HCT116 (cell line): ENCODE measurements around the gene AMBP. TPM values are rescaled to one million over a fixed set of nuclear protein-coding genes. Genes with fewer than 3 reads are reported as not detected.

Experiments used
- ATAC-seq: fragments of 200-7000 bp; cut with Tn5 transposase; 2 replicates; pipeline ENCODE4 v1.9.1; 2020; ENCODE audit warnings: mild to moderate bottlenecking, moderate library complexity
- BruUV-seq: library from RNA; stranded (reverse); fragments of 400-500 nt; replicated peaks from 2 replicates; lab custom pipeline; 2021; lab: Mats Ljungman, UMichigan
- CTCF ChIA-PET: fragments of 300-600 bp; sonication (Branson Sonifier 250); formaldehyde crosslinking; loops from one replicate; lab custom pipeline; 2021; ENCODE audit warnings: antibody characterized with exemption; lab: Charles Lee
- POLR2A ChIA-PET: fragments of 300-600, 350-600 bp; sonication (Branson Sonifier 250); formaldehyde crosslinking; loops from one replicate; lab custom pipeline; 2021; ENCODE audit warnings: antibody characterized with exemption; lab: Charles Lee
- RAD21 ChIA-PET, 2 experiments: fragments of 300-600 bp; sonication (Branson Sonifier 250); formaldehyde crosslinking; loops; one replicate each; lab custom pipeline; 2023; ENCODE audit warnings: low total read pairs in 2 of 2; ENCODE audit not compliant: uncharacterized antibody in 2 of 2, unreplicated experiment in 2 of 2, low non-redundant PET in 1 of 2; lab: Charles Lee
- DNase-seq: peaks from one replicate; pipeline ENCODE4 v3.0.0-alpha.2; 2010; ENCODE audit warnings: low read depth, low spot score
- H2AFZ ChIP-seq: fragments of 200-600 bp; shearing (Covaris generic), sonication (generic); 2 replicates; pipeline ENCODE4 v1.6.1; 2017; ENCODE audit warnings: low read depth, mixed run types, mixed read lengths, antibody characterized with exemption, low read length; ENCODE audit not compliant: poor library complexity, severe bottlenecking
- H3K27ac ChIP-seq: 2 replicates; pipeline ENCODE4 v1.5.1; 2012; ENCODE audit warnings: low read depth, low read length
- H3K27me3 ChIP-seq: fragments of 200-600 bp; sonication (generic); 2 replicates; pipeline ENCODE4 v1.6.1; 2016; ENCODE audit warnings: mixed run types, low read length, mixed read lengths; ENCODE audit not compliant: insufficient read depth
- H3K36me3 ChIP-seq, 2 experiments: fragments of 200-500 bp in 1 of 2; fragments of 200-600 bp in 1 of 2; sonication (Bioruptor generic) in 1 of 2; sonication (generic) in 1 of 2; 2 replicates each; pipeline versions ENCODE4 v1.5.1 to v1.6.1; 2014 to 2016; ENCODE audit warnings: low read length in 2 of 2, inconsistent platforms in 1 of 2, mixed read lengths in 1 of 2, mixed run types in 1 of 2; ENCODE audit not compliant: insufficient read depth in 2 of 2, control insufficient read depth in 1 of 2
- H3K4me1 ChIP-seq, 2 experiments: fragments of 200-600 bp in 1 of 2; sonication (generic) in 1 of 2; 2 replicates each; pipeline versions ENCODE4 v1.5.1 to v1.6.1; 2012 to 2017; ENCODE audit warnings: low read length in 2 of 2, inconsistent platforms in 1 of 2, mild to moderate bottlenecking in 1 of 2, mixed read lengths in 1 of 2, mixed run types in 1 of 2, moderate library complexity in 1 of 2; ENCODE audit not compliant: insufficient read depth in 2 of 2, control insufficient read depth in 1 of 2
- H3K4me2 ChIP-seq: fragments of 200-600 bp; sonication (generic); 2 replicates; pipeline ENCODE4 v1.6.1; 2017; ENCODE audit warnings: mixed run types, low read length, mixed read lengths
- H3K4me3 ChIP-seq, 2 experiments: fragments of 200-600 bp in 1 of 2; sonication (generic) in 1 of 2; replicated peaks in 1 of 2; 2 replicates each; pipeline ENCODE4 v1.5.1; 2011 to 2016; ENCODE audit warnings: low read length in 2 of 2, control low read depth in 1 of 2, low read depth in 1 of 2, mild to moderate bottlenecking in 1 of 2, mixed read lengths in 1 of 2, mixed run types in 1 of 2
- H3K79me2 ChIP-seq: fragments of 200-600 bp; sonication (generic); 2 replicates; pipeline ENCODE4 v1.6.1; 2017; ENCODE audit warnings: mild to moderate bottlenecking, mixed run types, low read length, moderate library complexity, mixed read lengths; ENCODE audit not compliant: insufficient read depth
- H3K9ac ChIP-seq: fragments of 200-600 bp; sonication (generic); 2 replicates; pipeline ENCODE4 v1.6.1; 2016; ENCODE audit warnings: low read length, mixed read lengths
- H3K9me2 ChIP-seq: fragments of 200-600 bp; sonication (generic), shearing (Covaris generic); 2 replicates; pipeline ENCODE4 v1.6.1; 2017; ENCODE audit warnings: mixed run types, mild to moderate bottlenecking, moderate library complexity; ENCODE audit not compliant: insufficient read depth
- H3K9me3 ChIP-seq, 2 experiments: fragments of 200-500 bp in 1 of 2; fragments of 200-600 bp in 1 of 2; sonication (Bioruptor generic) in 1 of 2; sonication (generic) in 1 of 2; 2 replicates each; pipeline ENCODE4 v1.6.1; 2014 to 2017; ENCODE audit warnings: low read length in 2 of 2, mixed read lengths in 2 of 2, inconsistent platforms in 1 of 2, low read depth in 1 of 2, mild to moderate bottlenecking in 1 of 2, mixed run types in 1 of 2, moderate library complexity in 1 of 2; ENCODE audit not compliant: control insufficient read depth in 1 of 2, insufficient read depth in 1 of 2
- H4K20me1 ChIP-seq: fragments of 200-600 bp; sonication (generic), shearing (Covaris generic); 2 replicates; pipeline ENCODE4 v1.6.1; 2017; ENCODE audit warnings: mixed run types, mild to moderate bottlenecking, moderate library complexity; ENCODE audit not compliant: insufficient read depth
- ATF3 ChIP-seq: IDR thresholded peaks from 2 replicates; pipeline ENCODE4 v1.6.1; 2012
- CBX3 ChIP-seq: IDR thresholded peaks from 2 replicates; pipeline ENCODE4 v1.6.1; 2012; ENCODE audit warnings: low read depth
- CEBPB ChIP-seq: IDR thresholded peaks from 2 replicates; pipeline ENCODE4 v1.6.1; 2012; ENCODE audit warnings: low read depth
- CTCF ChIP-seq, 3 experiments: fragments of 200-600 bp in 1 of 3; sonication (generic) in 1 of 3; IDR thresholded peaks in 2 of 3; conservative IDR thresholded peaks in 1 of 3; 2 replicates each; pipeline ENCODE4 v1.5.1; 2012 to 2017; ENCODE audit warnings: low read depth in 2 of 3, low read length in 2 of 3, antibody characterized with exemption in 1 of 3, borderline replicate concordance in 1 of 3, control low read depth in 1 of 3, mild to moderate bottlenecking in 1 of 3, mixed read lengths in 1 of 3, mixed run types in 1 of 3, moderate library complexity in 1 of 3; ENCODE audit not compliant: insufficient read depth in 1 of 3
- ELF1 ChIP-seq: IDR thresholded peaks from 2 replicates; pipeline ENCODE4 v1.6.1; 2012; ENCODE audit warnings: low read depth, borderline replicate concordance
- EZH2 ChIP-seq: fragments of 200-600 bp; sonication (generic); IDR thresholded peaks from 2 replicates; pipeline ENCODE4 v1.6.1; 2017; ENCODE audit warnings: antibody characterized with exemption, mixed run types
- EZH2phosphoT487 ChIP-seq: fragments of 200-600 bp; IDR thresholded peaks from 2 replicates; pipeline ENCODE4 v1.6.1; 2018; ENCODE audit warnings: antibody characterized with exemption, borderline replicate concordance
- JUND ChIP-seq: IDR thresholded peaks from 2 replicates; pipeline ENCODE4 v1.6.1; 2012
- MAX ChIP-seq: IDR thresholded peaks from 2 replicates; pipeline ENCODE4 v1.6.1; 2012
- POLR2AphosphoS5 ChIP-seq: IDR thresholded peaks from 2 replicates; pipeline ENCODE4 v1.6.1; 2011; ENCODE audit warnings: mild to moderate bottlenecking, low read depth, low read length, moderate library complexity
- RAD21 ChIP-seq: IDR thresholded peaks from 2 replicates; pipeline ENCODE4 v1.6.1; 2012; ENCODE audit warnings: low read depth, mild to moderate bottlenecking
- SIN3A ChIP-seq: IDR thresholded peaks from 2 replicates; pipeline ENCODE4 v1.6.1; 2012; ENCODE audit warnings: low read depth
- SP1 ChIP-seq: IDR thresholded peaks from 2 replicates; pipeline ENCODE4 v1.6.1; 2012; ENCODE audit warnings: low read depth
- TCF7L2 ChIP-seq: IDR thresholded peaks from 2 replicates; pipeline ENCODE4 v1.7.0; 2011; ENCODE audit warnings: borderline replicate concordance, inconsistent platforms; ENCODE audit not compliant: insufficient read depth, insufficient read length; ENCODE audit errors: extremely low read depth
- YY1 ChIP-seq: IDR thresholded peaks from 2 replicates; pipeline ENCODE4 v1.6.1; 2011; ENCODE audit warnings: low read length, low read depth, moderate library complexity, mild to moderate bottlenecking; ENCODE audit not compliant: insufficient replicate concordance; ENCODE audit errors: extremely low read depth
- ZBTB33 ChIP-seq: IDR thresholded peaks from 2 replicates; pipeline ENCODE4 v1.6.1; 2011; ENCODE audit warnings: mild to moderate bottlenecking, low read length, moderate library complexity; ENCODE audit not compliant: insufficient replicate concordance; ENCODE audit errors: extremely low read depth
- ZNF274 ChIP-seq: fragments of 200-500 bp; sonication (Bioruptor generic); IDR thresholded peaks from 2 replicates; pipeline ENCODE4 v1.6.1; 2014; ENCODE audit warnings: mild to moderate bottlenecking, low read depth, low read length, inconsistent platforms
- intact Hi-C: fragments of 100-400 bp; cut with micrococcal nuclease; formaldehyde crosslinking; loops from 2 replicates; pipeline ENCODE4 v1.10.0; 2022
- total RNA-seq: library from RNA; stranded (reverse); gene quantifications from one replicate; pipeline ENCODE4 v1.2.1, GENCODE V29; 2021; ENCODE audit not compliant: unreplicated experiment
- TF ChIP-seq, protein P1 (sequence below): IDR thresholded peaks from 2 replicates; pipeline ENCODE4 v1.6.1; 2012; ENCODE audit warnings: low read depth

Gene AMBP
- total RNA-seq, 1 experiment from 2014 or later, result 1.9 TPM

- TF ChIP-seq YY1, result no peak
- TF ChIP-seq POLR2AphosphoS5, result no peak
- TF ChIP-seq TCF7L2, result no peak
- no peak for TF ChIP-seq MAX
- no peak for TF ChIP-seq CEBPB
- TF ChIP-seq ELF1, result no peak
- no peak for TF ChIP-seq EZH2phosphoT487
- TF ChIP-seq, protein P1, sequence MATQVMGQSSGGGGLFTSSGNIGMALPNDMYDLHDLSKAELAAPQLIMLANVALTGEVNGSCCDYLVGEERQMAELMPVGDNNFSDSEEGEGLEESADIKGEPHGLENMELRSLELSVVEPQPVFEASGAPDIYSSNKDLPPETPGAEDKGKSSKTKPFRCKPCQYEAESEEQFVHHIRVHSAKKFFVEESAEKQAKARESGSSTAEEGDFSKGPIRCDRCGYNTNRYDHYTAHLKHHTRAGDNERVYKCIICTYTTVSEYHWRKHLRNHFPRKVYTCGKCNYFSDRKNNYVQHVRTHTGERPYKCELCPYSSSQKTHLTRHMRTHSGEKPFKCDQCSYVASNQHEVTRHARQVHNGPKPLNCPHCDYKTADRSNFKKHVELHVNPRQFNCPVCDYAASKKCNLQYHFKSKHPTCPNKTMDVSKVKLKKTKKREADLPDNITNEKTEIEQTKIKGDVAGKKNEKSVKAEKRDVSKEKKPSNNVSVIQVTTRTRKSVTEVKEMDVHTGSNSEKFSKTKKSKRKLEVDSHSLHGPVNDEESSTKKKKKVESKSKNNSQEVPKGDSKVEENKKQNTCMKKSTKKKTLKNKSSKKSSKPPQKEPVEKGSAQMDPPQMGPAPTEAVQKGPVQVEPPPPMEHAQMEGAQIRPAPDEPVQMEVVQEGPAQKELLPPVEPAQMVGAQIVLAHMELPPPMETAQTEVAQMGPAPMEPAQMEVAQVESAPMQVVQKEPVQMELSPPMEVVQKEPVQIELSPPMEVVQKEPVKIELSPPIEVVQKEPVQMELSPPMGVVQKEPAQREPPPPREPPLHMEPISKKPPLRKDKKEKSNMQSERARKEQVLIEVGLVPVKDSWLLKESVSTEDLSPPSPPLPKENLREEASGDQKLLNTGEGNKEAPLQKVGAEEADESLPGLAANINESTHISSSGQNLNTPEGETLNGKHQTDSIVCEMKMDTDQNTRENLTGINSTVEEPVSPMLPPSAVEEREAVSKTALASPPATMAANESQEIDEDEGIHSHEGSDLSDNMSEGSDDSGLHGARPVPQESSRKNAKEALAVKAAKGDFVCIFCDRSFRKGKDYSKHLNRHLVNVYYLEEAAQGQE, result no peak
Measured at GRCh38 chr9:114093031-114093471, 15.0 kb upstream of the AMBP start (continued).

DNA sequence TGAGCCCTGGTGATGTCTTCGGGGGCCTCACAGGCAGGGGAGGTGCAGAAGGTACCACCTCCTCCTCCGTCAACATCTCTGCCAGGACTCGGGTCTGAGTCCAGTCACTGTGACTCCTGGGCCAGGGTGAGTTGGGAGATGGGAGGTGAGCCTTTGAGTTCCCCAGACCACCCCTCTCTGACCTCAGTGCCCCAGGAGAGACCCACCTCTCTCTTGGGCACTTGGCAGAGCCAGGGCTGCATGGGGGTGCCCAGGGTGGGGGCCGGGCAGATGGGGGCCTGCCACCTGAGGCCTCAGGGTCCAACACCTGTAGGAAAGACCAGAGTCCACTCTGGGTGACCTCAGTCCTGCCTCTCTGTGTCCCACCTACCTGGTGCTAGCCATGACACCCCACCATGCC lies 14.2 kb upstream of the AMBP start:
- H3K4me2 ChIP-seq, result no peak overlapping the region
- H3K4me1 ChIP-seq, result peaks cover 0 to 1% of the 10 kb centered on the region in 2 experiments; a peak in 1 of 4 replicates
- no peak overlapping the region for H3K9ac ChIP-seq
- no peaks in the 10 kb centered on the region for H3K27me3 ChIP-seq
- ChIA-PET RAD21 (no interaction called here), CTCF (interaction anchor here (1.9 kb wide), 1 partner anchor 10 kb away, joined by 9 read pairs; no protein-coding TSS in a partner anchor), POLR2A (no interaction called here)
- H4K20me1 ChIP-seq, result no peaks in the 10 kb centered on the region
- no peaks in the 10 kb centered on the region for H3K9me2 ChIP-seq
- ATAC-seq, result no peak
- no peaks in the 10 kb centered on the region for H3K79me2 ChIP-seq
- intact Hi-C loops, result no loop called here
- no peak overlapping the region for H3K4me3 ChIP-seq
- no peak overlapping the region for H3K27ac ChIP-seq
- no TSS peak for BruUV-seq
- H2AFZ ChIP-seq, result no peak overlapping the region
- no peak for DNase-seq
- H3K36me3 ChIP-seq, result no peaks in the 10 kb centered on the region
- H3K9me3 ChIP-seq, result no peaks in the 10 kb centered on the region
- TF ChIP-seq ELF1 (no peak), JUND (no peak), RAD21 (no peak), CTCF (IDR thresholded peaks at IDR 0.05 in 2 of 3, conservative IDR thresholded peaks at IDR 0.05 in 1 of 3; ENCODE audit: borderline replicate concordance in 1 of 3, insufficient read depth in 1 of 3, low read depth in 2 of 3, low read length in 2 of 3) (no peak), EZH2 (no peak), ATF3 (no peak), ZNF274 (no peak), SIN3A (no peak), ZBTB33 (no peak), TCF7L2 (no peak), SP1 (no peak), CBX3 (no peak)
